ENCODE data around the gene COL4A6.

The COL4A6 gene

GRCh38 chrX:108437349-108438109, 693 bp downstream of the COL4A6 start:
- no peak overlapping the region for H3K4me3 ChIP-seq (ENCODE audit: control insufficient read depth, low read depth, low read length)
- TF ChIP-seq CTCF (IDR thresholded peaks at IDR 0.05; ENCODE audit: control insufficient read depth, insufficient read depth, low read depth, low read length, missing control alignments), result no peak
- DNase-seq (ENCODE audit: low read depth), result no peak

- TF ChIP-seq CTCF (IDR thresholded peaks at IDR 0.05; ENCODE audit: control insufficient read depth, insufficient read depth, low read depth, low read length, missing control alignments), result no peak
- no peak overlapping the region for H3K4me3 ChIP-seq (ENCODE audit: control insufficient read depth, low read depth, low read length)
- DNase-seq (ENCODE audit: low read depth), result no peak
Measured at GRCh38 chrX:108435261-108435660, 3.0 kb downstream of the COL4A6 start.

GRCh38 chrX:108426262-108426661, 12.0 kb downstream of the COL4A6 start:
- no peak for DNase-seq (ENCODE audit: low read depth)
- no peak for TF ChIP-seq CTCF (IDR thresholded peaks at IDR 0.05; ENCODE audit: control insufficient read depth, insufficient read depth, low read depth, low read length, missing control alignments)
- H3K4me3 ChIP-seq (ENCODE audit: control insufficient read depth, low read depth, low read length), result no peak overlapping the region

- DNase-seq (ENCODE audit: low read depth), result no peak
- no peak overlapping the region for H3K4me3 ChIP-seq (ENCODE audit: control insufficient read depth, low read depth, low read length)
- no peak for TF ChIP-seq CTCF (IDR thresholded peaks at IDR 0.05; ENCODE audit: control insufficient read depth, insufficient read depth, low read depth, low read length, missing control alignments)
Measured at GRCh38 chrX:108420481-108420880, 17.7 kb downstream of the COL4A6 start.

- DNase-seq (ENCODE audit: low read depth), result no peak
- no peak for TF ChIP-seq CTCF (IDR thresholded peaks at IDR 0.05; ENCODE audit: control insufficient read depth, insufficient read depth, low read depth, low read length, missing control alignments)
- H3K4me3 ChIP-seq (ENCODE audit: control insufficient read depth, low read depth, low read length), result no peak overlapping the region
Measured at GRCh38 chrX:108419401-108419800, 18.8 kb downstream of the COL4A6 start.

- DNase-seq (ENCODE audit: low read depth), result no peak
- no peak for TF ChIP-seq CTCF (IDR thresholded peaks at IDR 0.05; ENCODE audit: control insufficient read depth, insufficient read depth, low read depth, low read length, missing control alignments)
- no peak overlapping the region for H3K4me3 ChIP-seq (ENCODE audit: control insufficient read depth, low read depth, low read length)
Measured at GRCh38 chrX:108417257-108417656, 21.0 kb downstream of the COL4A6 start.
